Activated CD4-positive, CD25-positive, alpha-beta regulatory T cell treated with anti-CD3 and anti-CD28 coated beads, Interleukin-2, amount 50 U/mL, for 16 hours (primary cell): Measurements from ENCODE around the gene CXCR5.

Experiments
- DNase-seq: peaks from one replicate; pipeline ENCODE4 v3.0.0-alpha.2; 2020; ENCODE audit warnings: low read depth, low spot score

CXCR5 gene

GRCh38 chr11:118898400-118899295, 15.0 kb downstream of the CXCR5 start:
- DNase-seq, result no peak

GRCh38 chr11:118899296-118899688, 15.6 kb downstream of the CXCR5 start:
- no peak for DNase-seq

GRCh38 chr11:118899706-118900360, 16.1 kb downstream of the CXCR5 start:
- no peak for DNase-seq

GRCh38 chr11:118900535-118901384, 17.1 kb downstream of the CXCR5 start:
- DNase-seq, result no peak

GRCh38 chr11:118901494-118902335, 18.0 kb downstream of the CXCR5 start:
- no peak for DNase-seq

GRCh38 chr11:118902336-118903203, 18.9 kb downstream of the CXCR5 start:
- no peak for DNase-seq

- DNase-seq, result no peak
Observed at GRCh38 chr11:118903204-118904015, 19.7 kb downstream of the CXCR5 start.

- DNase-seq, result peak; percentile 71
Observed at GRCh38 chr11:118907051-118908042, 23.7 kb downstream of the CXCR5 start.

- DNase-seq, result no peak
Observed at GRCh38 chr11:118908264-118908663, 24.6 kb downstream of the CXCR5 start.

- no peak for DNase-seq
Observed at GRCh38 chr11:118908901-118909618, 25.4 kb downstream of the CXCR5 start.

- DNase-seq, result no peak
Observed at GRCh38 chr11:118909619-118910308, 26.1 kb downstream of the CXCR5 start.

- DNase-seq, result no peak
Observed at GRCh38 chr11:118910309-118911112, 26.8 kb downstream of the CXCR5 start.

- DNase-seq, result no peak
Observed at GRCh38 chr11:118911113-118911879, 27.6 kb downstream of the CXCR5 start.

GRCh38 chr11:118911880-118912741, 28.4 kb downstream of the CXCR5 start:
- peak; percentile 55 for DNase-seq
